ENCODE results near the gene ABCA12. TPM values are rescaled to one million over a fixed set of nuclear protein-coding genes. Genes with fewer than 3 reads are reported as not detected.

ABCA12 gene
- total RNA-seq, 2 donors from 2014 or later, result not detected

DNA sequence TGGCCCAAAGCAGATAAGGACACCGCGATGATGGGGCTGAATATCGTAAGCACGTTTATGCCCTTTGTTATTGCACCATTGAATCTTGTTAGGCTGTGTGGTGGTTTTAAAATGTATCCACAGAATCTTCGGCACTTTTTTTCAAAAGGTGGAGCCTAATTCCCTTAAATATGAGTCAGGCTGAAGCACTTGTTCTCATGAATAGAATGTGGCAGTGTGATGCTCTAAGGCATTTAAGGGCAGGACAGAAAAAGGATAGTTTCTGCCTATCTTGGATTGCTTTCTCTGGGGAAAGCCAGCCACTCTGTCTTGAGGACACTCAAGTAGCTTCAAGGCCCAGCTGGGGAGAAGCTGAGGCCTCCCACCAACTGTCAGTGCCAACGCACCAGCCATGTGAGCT lies 39.6 kb downstream of the ABCA12 start:
- ATAC-seq (no peak), DNase-seq (ENCODE audit: low spot score) (no peak)
- Mint-ChIP-seq H3K4me3 (no peak overlapping the region), H3K27ac (no peak overlapping the region), H3K36me3 (no peaks in the 10 kb centered on the region), H3K27me3 (no peaks in the 10 kb centered on the region), H3K4me1 (ENCODE audit: low read depth in 2 of 2) (no peaks in the 10 kb centered on the region), H3K9me3 (peaks cover 4% of the 10 kb centered on the region)

DNA sequence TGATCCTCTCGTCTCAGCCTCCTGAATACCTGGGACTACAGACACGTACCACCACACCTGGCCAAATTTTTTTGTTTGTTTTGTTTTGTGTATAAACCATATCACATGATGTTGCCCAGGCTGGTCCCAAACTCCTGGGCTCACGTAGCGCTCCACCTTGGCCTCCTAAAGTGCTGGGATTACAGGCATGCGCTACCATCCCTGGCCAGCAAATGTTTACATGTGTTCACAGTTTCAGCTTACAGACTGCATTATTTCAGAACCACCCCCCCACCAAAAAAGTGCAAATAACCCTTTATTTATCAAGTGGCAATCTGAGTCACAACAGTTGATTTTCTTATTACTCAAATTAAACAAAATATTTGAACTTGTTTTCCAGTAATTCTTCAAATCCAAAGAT lies 54.3 kb downstream of the ABCA12 start:
- no peaks in the 10 kb centered on the region for H3K27me3 Mint-ChIP-seq
- H3K36me3 Mint-ChIP-seq, result no peaks in the 10 kb centered on the region
- peaks cover 6% of the 10 kb centered on the region for H3K9me3 Mint-ChIP-seq
- H3K4me1 Mint-ChIP-seq (ENCODE audit: low read depth in 2 of 2), result no peaks in the 10 kb centered on the region
- no peak for DNase-seq (ENCODE audit: low spot score)
- no peak overlapping the region for H3K4me3 Mint-ChIP-seq
- no peak overlapping the region for H3K27ac Mint-ChIP-seq
- ATAC-seq, result no peak

DNA sequence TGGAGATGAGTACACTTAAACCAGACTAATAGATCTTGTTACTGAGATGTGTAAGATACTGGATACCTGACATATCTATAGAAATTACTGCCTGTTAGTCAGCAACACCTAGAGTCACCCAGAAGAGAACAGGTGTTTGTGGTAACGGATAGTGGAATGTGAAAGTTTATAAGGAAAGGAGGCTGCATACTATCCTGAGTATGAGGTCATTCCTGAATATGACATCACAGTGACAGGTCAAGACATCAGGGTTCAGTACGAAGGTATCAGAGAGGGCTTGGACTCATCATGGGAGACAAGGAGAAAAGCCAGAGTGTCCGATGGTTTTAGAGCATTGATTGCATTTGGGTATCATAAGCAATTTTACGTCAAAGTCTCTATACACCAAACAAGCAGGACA lies 55.3 kb downstream of the ABCA12 start:
- H3K27ac Mint-ChIP-seq, result no peak overlapping the region
- no peaks in the 10 kb centered on the region for H3K4me1 Mint-ChIP-seq (ENCODE audit: low read depth in 2 of 2)
- no peaks in the 10 kb centered on the region for H3K36me3 Mint-ChIP-seq
- no peak for ATAC-seq
- H3K27me3 Mint-ChIP-seq, result no peaks in the 10 kb centered on the region
- peaks cover 6% of the 10 kb centered on the region for H3K9me3 Mint-ChIP-seq
- no peak overlapping the region for H3K4me3 Mint-ChIP-seq
- DNase-seq (ENCODE audit: low spot score), result no peak

DNA sequence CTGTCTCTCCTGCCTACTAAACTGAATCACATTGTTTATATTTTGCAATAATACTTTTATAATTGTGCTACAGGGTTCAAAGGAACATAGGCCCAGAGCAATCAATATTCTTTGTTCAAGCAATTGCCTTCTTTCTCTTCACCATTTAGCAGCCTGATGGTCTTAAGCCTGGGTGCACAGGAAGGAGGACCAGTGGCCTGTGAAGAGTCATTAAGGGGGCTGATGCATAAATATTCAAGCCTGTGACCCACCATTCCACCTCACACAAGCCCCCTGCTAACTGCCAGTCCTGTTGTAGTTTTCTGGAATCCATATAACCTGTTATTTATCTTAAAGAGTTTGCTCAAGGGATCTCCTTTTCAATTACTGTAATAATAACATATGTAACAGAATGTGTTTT lies 56.0 kb downstream of the ABCA12 start:
- no peak for ATAC-seq
- DNase-seq (ENCODE audit: low spot score), result no peak
- Mint-ChIP-seq H3K4me3 (no peak overlapping the region), H3K27ac (no peak overlapping the region), H3K27me3 (no peaks in the 10 kb centered on the region), H3K4me1 (ENCODE audit: low read depth in 2 of 2) (no peaks in the 10 kb centered on the region), H3K36me3 (no peaks in the 10 kb centered on the region), H3K9me3 (peaks cover 5% of the 10 kb centered on the region)

DNA sequence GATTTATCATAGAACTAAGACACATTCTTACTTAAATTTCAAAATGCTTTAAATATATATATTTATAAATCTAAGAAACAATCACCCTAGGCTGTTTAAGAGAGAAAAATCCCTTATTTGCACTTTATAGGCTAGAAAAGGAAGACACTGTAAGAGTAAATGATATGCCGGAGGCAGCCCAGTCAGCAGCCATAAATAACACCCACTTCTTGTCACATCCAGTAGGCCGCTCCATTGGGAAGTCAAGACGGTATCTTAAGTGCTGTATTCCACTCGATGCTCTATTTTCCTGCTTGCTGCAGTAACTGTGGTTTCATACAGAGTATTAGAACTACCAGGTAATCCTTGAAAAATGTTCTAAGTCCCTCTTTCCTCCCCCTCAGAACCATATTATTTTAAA lies 57.9 kb downstream of the ABCA12 start:
- DNase-seq (ENCODE audit: low spot score) (no peak), ATAC-seq (no peak)
- Mint-ChIP-seq H3K36me3 (no peaks in the 10 kb centered on the region), H3K27me3 (no peaks in the 10 kb centered on the region), H3K27ac (no peak overlapping the region), H3K4me1 (ENCODE audit: low read depth in 2 of 2) (no peaks in the 10 kb centered on the region), H3K4me3 (no peak overlapping the region), H3K9me3 (peaks cover 3% of the 10 kb centered on the region)

DNA sequence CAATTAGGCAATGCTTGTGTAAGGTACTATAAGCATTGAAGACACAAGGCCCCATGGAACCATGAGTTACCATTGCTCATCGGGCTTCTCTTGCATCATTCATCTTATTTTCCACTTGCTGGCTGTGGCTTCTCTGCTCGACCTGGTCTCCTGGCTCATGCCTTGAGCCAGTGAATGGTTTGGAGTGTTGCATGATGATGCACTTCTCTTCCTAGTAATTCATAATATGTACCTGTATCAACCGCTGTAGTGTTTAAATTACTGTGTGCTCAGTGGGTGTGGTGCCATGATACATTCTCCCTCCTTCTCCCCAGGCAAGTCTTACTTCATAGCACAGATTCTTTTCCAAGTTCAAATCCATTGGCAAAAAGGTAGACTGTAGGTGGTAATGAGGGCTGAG lies 66.8 kb downstream of the ABCA12 start:
- DNase-seq (ENCODE audit: low spot score), result no peak
- H3K4me1 Mint-ChIP-seq (ENCODE audit: low read depth in 2 of 2), result no peaks in the 10 kb centered on the region
- no peaks in the 10 kb centered on the region for H3K36me3 Mint-ChIP-seq
- H3K9me3 Mint-ChIP-seq, result no peaks in the 10 kb centered on the region
- H3K27me3 Mint-ChIP-seq, result no peaks in the 10 kb centered on the region
- no peak overlapping the region for H3K4me3 Mint-ChIP-seq
- H3K27ac Mint-ChIP-seq, result no peak overlapping the region
- no peak for ATAC-seq

DNA sequence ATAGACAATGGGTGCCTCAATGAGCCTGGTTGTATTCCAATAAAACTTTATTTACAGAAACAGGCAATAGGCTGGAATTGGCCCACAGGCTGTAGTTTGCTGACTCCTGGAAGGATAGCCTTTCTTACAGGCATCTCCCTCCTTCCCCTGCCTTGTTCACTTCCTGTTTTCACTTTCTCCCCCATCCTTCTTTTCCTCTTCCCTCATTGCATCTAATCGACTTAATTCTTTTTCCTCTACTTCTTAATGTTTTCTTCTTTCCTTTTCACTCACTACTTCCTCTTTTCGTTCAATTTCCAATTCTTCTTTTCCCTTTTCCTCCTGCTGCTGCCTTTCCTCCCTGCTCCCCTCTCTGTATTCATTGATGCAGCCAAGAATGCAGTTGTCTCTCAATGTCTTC lies 70.0 kb downstream of the ABCA12 start:
- H3K4me3 Mint-ChIP-seq, result no peak overlapping the region
- H3K36me3 Mint-ChIP-seq, result no peaks in the 10 kb centered on the region
- ATAC-seq (no peak), DNase-seq (ENCODE audit: low spot score) (no peak)
- no peaks in the 10 kb centered on the region for H3K9me3 Mint-ChIP-seq
- H3K27ac Mint-ChIP-seq, result no peak overlapping the region
- H3K27me3 Mint-ChIP-seq, result no peaks in the 10 kb centered on the region
- no peaks in the 10 kb centered on the region for H3K4me1 Mint-ChIP-seq (ENCODE audit: low read depth in 2 of 2)

DNA sequence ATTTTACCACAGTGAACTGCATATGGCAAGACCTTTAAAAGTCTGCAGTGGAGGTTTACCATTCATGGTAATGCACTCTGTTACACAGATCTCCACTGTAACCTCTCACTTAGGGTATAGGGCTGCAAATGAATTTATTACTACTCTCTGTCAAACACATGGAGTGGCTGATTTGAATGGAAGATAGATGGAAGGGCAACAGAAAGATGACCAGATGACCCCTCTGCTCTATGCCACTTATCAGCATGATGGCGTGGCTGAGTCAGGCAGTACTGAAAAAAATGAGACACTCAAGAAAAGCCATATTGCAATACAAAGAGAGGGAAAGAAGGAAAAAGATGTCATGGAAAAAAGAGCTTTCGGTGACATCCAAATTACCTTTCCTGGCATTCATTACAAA lies 72.3 kb downstream of the ABCA12 start:
- Mint-ChIP-seq H3K27me3 (no peaks in the 10 kb centered on the region), H3K27ac (no peak overlapping the region), H3K9me3 (peaks cover 3% of the 10 kb centered on the region), H3K36me3 (no peaks in the 10 kb centered on the region), H3K4me1 (ENCODE audit: low read depth in 2 of 2) (no peaks in the 10 kb centered on the region), H3K4me3 (no peak overlapping the region)
- DNase-seq (ENCODE audit: low spot score) (no peak), ATAC-seq (no peak)

DNA sequence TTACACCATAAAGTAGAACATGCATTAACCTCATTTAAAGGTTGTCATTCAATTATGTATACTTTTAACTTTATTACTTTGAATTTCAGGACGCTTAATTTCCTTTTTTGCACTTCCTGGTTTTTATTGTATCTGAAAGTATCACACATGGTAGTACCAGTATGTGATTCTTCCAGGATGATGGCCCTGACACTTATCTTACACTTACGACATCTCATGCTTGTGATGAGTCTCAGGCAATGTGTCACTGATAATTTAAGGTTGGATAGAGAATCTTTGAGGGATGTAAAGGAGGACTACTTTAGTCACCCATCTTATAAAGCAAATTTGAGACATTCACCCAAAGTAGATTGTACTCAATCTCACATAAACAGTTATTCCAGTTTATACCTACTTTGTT lies 74.9 kb downstream of the ABCA12 start:
- Mint-ChIP-seq H3K4me1 (ENCODE audit: low read depth in 2 of 2) (no peaks in the 10 kb centered on the region), H3K4me3 (no peak overlapping the region), H3K9me3 (peaks cover 6% of the 10 kb centered on the region), H3K36me3 (no peaks in the 10 kb centered on the region), H3K27ac (no peak overlapping the region), H3K27me3 (no peaks in the 10 kb centered on the region)
- ATAC-seq (no peak), DNase-seq (ENCODE audit: low spot score) (no peak)

DNA sequence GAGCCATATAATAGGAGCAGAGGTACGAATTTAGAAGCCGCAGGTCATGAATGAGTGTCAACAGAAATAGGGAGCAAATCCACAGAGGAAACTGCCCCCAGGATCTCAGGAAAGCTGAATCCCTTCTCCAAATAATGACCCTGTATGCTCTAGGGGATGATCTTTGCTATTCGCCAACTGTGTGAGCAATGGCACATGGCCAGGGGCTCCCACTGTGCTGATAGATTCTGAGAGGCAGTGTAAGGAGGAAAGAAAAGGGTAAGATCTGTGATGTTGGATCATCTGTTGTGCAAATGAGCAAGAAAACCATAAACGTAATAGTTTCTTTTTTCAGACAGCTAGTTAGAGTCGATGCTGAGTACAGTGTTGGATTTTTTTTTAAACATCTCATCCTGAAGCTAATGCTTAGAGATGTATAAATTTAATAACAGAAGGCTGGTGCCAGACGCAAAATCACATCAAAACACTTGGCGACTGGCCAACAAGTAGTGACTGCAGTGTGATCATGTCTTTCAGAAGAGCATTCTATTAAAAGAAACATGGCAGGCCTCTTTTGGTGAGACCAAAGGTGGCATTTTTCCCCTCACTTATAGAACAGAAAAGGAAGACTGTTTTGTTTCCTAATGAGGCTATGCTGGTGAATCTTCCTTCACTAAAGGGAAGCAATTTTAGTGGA lies 77.4 kb downstream of the ABCA12 start:
- Mint-ChIP-seq H3K4me1 (ENCODE audit: low read depth in 2 of 2) (no peaks in the 10 kb centered on the region), H3K4me3 (no peak overlapping the region), H3K36me3 (no peaks in the 10 kb centered on the region), H3K9me3 (peaks cover 6% of the 10 kb centered on the region), H3K27me3 (no peaks in the 10 kb centered on the region), H3K27ac (no peak overlapping the region)
- ATAC-seq (no peak), DNase-seq (ENCODE audit: low spot score) (no peak)

DNA sequence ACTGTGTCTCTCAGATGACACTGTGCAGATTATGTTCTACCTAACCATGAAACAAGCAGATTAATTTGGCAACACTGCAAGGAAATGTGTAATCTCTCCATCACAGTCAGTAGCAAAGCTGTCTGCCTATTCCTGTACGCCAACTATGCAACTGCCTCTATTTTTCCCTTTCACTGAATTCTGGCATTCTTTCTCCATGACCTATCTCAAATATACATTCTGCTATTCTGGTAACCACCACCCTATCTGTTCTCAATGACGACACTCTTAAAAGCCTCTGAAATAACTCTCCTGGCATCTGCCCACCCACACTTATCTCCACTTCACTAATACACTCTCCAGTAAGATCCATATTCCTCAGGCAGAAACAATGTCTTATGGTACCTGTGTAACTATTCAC lies 78.7 kb downstream of the ABCA12 start:
- no peak for DNase-seq (ENCODE audit: low spot score)
- no peak for ATAC-seq
- peaks cover 6% of the 10 kb centered on the region for H3K9me3 Mint-ChIP-seq

DNA sequence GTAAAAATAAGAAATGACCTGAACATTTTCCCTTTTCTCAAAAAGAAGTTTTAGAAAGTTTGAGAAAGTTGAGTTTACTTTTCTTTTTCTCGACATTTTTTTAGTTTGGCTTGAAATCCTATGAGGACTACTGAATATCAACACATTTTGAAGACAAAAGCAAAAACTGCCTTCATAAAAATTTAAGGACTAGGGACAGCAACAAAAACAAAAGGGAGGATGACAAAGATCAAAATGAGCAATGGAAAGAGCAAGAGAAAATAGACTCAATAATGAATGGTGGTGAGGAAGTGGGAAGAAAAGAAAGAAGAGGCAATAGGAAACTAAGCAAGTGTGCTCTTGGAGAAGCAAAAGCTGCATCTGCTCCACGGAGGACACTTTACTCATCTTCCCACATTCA lies 82.5 kb downstream of the ABCA12 start:
- Mint-ChIP-seq H3K36me3 (no peaks in the 10 kb centered on the region), H3K27me3 (no peaks in the 10 kb centered on the region), H3K27ac (no peak overlapping the region), H3K4me3 (no peak overlapping the region), H3K4me1 (ENCODE audit: low read depth in 2 of 2) (no peaks in the 10 kb centered on the region), H3K9me3 (peaks cover 4% of the 10 kb centered on the region)
- no peak for ATAC-seq
- no peak for DNase-seq (ENCODE audit: low spot score)

More for the DNA sequence above, 78.7 kb downstream of the ABCA12 start:
- no peaks in the 10 kb centered on the region for H3K36me3 Mint-ChIP-seq
- no peaks in the 10 kb centered on the region for H3K27me3 Mint-ChIP-seq
- H3K4me1 Mint-ChIP-seq (ENCODE audit: low read depth in 2 of 2), result no peaks in the 10 kb centered on the region
- no peak overlapping the region for H3K27ac Mint-ChIP-seq
- H3K4me3 Mint-ChIP-seq, result no peak overlapping the region

DNA sequence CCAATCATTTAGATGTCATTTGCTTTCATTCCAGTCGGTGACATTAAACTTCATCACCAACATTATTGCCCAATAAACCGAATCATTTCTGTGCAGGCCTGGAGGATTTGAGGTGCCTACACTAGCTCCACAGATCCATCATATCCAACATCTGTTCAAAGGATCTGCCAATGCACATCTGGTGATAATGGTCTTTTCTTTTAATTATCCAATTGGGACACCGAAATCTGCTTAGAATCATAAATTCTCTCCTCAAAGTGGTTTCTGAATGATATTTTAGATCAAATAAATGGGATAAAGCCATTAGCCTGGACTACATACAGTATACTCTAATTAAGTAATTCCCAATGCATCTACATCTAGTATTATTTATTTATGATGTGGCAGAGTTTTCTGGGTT lies 85.6 kb downstream of the ABCA12 start:
- DNase-seq (ENCODE audit: low spot score) (no peak), ATAC-seq (no peak)
- H3K27ac Mint-ChIP-seq, result no peak overlapping the region
- no peaks in the 10 kb centered on the region for H3K27me3 Mint-ChIP-seq
- H3K4me3 Mint-ChIP-seq, result no peak overlapping the region
- H3K4me1 Mint-ChIP-seq (ENCODE audit: low read depth in 2 of 2), result no peaks in the 10 kb centered on the region
- H3K9me3 Mint-ChIP-seq, result no peaks in the 10 kb centered on the region
- no peaks in the 10 kb centered on the region for H3K36me3 Mint-ChIP-seq

DNA sequence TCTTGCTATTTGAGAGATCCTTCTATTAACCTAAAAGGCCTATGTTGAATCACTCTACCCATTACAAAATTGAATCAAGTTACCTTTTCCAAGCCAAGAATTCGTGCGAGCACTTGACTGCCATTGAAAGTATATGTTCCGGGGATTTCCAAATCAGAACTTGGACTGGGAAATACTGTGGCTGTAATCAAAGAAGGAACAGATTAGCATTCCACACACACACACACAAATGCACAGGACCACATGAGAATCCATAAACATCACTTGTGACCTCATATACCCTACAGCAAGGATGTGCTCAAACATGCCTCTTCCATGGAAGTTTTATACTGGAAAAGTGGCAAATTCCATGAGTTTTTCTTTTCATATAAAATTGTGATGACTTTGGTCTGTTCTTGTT lies 86.0 kb downstream of the ABCA12 start:
- Mint-ChIP-seq H3K27me3 (no peaks in the 10 kb centered on the region), H3K36me3 (no peaks in the 10 kb centered on the region), H3K9me3 (no peaks in the 10 kb centered on the region), H3K27ac (no peak overlapping the region), H3K4me1 (ENCODE audit: low read depth in 2 of 2) (no peaks in the 10 kb centered on the region), H3K4me3 (no peak overlapping the region)
- ATAC-seq (no peak), DNase-seq (ENCODE audit: low spot score) (no peak)

DNA sequence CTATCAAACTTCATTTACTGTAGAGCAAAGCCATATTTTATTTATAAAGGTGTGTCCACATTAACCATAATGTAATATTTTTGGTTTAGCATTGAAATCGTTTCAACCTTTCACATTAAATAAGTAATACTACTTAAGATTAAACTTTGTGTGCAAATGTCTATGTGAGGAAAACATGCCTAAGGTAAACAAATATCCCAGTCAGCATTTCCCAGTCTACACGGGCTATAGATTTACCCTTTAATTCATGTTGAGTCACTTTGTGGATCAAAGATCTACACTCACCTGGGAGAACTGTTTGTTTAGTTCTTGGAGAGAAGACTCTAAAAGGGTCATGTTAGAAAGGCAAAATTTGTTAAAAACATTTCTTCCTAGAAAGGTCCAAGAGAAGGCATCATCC lies 89.1 kb downstream of the ABCA12 start:
- ATAC-seq (no peak), DNase-seq (ENCODE audit: low spot score) (no peak)
- H3K4me3 Mint-ChIP-seq, result no peak overlapping the region
- peaks cover 4% of the 10 kb centered on the region for H3K9me3 Mint-ChIP-seq
- H3K27ac Mint-ChIP-seq, result no peak overlapping the region
- H3K36me3 Mint-ChIP-seq, result no peaks in the 10 kb centered on the region
- H3K27me3 Mint-ChIP-seq, result no peaks in the 10 kb centered on the region
- H3K4me1 Mint-ChIP-seq (ENCODE audit: low read depth in 2 of 2), result no peaks in the 10 kb centered on the region

Measured in natural killer cell treated with Interleukin-12 subunit alpha and Interleukin-12 subunit beta and Interleukin-15 and Interleukin-18, amount 100 ng/mL, for 72 hours (primary cell).